ENCODE results near the gene ACAD11.
"Not testable (repeated sequence)": the region's sequence is repeated elsewhere in the genome, so short reads cannot be mapped to it uniquely, and the experiment has no call there.

The ACAD11 gene

DNA sequence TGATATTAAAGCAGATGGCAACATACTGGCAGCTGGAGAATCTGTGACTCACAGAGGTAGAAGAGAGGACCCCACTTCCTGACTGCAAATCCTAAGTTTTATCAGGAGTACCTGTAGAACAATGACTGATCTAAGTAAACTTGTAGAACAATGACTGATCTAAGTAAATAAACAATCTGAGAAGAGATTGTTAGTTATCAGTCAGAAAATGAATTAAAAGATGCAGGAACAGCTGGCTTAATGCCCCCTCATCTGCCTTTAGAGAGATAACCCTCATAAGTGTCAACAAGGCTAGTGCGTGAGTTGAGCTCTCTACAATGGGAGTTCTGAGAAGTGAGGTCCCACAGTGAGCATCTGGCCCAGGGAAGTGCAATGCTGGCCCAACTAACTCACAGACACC is 14.6 kb downstream of the ACAD11 start:
- no peak for DNase-seq (ENCODE audit: low read depth)

DNA sequence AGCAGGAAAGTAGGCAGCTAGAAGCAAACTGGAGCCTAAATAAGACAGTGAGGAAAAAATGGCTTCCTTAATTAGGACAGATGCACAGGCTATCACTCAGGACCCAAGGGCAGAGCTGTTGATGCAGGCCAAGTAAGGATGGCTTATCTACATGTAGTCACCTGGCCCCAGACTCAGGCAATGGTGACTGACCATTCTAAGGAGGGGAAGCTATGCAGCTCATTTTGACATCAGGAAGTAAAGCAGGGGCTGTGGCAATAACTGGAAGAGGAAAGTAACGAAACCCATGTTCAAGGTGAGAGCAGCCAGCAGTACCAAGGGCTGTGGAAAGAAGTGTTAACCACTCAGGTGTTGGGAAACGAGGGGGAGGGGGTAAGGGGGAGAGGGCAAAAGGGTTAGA is 16.2 kb downstream of the ACAD11 start:
- DNase-seq (ENCODE audit: low read depth), result no peak

DNA sequence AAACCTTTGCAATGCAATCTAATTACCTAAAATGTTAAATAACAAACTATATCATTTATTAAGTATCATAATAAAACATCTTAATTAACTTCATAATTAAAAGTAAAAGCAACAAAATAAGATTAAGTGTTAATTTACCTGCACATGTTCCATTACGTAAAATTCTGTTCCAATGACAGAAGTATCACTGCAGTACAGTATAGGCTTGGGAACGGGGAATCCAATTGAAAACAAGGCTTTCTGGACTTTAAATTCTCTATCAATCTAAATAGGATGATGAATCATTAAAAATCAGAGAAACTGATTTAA is 17.1 kb downstream of the ACAD11 start:
- DNase-seq (ENCODE audit: low read depth), result no peak

DNA sequence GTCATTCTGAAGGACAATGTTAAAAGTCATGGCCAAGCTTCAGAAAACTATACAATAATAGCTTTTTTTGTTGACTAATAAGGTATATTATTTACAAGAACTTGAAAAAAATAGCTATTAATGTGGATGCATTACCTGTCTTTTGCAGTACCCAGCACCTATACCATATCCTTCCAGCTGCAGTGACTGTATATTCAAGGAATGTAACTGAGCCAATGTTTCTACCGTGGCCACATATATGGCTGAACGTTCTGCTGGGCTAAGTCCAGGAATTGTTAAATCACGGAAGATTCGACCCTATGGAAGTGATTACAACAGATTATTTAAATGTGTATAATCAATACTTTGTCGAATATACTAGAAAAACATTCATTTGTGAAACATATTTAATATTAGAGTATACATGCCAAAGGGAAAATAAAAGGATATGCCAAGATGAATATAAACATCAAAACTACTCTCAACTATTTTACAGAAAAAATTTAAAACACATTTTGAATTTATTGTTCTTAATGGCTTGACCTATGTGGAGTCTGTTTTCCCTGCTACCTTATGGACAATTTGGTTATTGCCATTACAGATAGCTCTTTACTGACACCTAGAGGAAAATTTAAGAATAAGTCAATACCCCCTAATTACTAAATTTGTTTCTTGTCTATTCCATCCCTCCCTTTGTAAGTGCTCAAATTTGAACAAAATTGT is 17.6 kb downstream of the ACAD11 start:
- DNase-seq (ENCODE audit: low read depth), result no peak

DNA sequence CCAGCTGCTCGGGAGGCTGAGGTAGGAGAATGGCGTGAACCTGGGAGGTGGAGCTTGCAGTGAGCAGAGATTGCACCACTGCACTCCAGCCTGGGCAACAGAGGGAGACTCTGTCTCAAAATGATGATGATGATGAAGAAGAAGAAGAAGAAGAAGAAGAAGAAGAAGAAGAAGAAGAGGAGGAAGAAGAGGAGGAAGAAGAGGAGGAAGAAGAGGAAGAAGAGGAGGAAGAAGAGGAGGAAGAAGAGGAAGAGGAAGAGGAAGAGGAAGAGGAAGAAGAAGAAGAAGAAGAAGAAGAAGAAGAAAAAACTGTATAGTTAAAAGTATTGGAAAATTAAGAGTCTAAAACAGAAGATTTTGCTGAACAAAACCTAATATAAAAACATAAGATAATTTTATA is 18.2 kb downstream of the ACAD11 start:
- DNase-seq (ENCODE audit: low read depth), result not testable (repeated sequence)

DNA sequence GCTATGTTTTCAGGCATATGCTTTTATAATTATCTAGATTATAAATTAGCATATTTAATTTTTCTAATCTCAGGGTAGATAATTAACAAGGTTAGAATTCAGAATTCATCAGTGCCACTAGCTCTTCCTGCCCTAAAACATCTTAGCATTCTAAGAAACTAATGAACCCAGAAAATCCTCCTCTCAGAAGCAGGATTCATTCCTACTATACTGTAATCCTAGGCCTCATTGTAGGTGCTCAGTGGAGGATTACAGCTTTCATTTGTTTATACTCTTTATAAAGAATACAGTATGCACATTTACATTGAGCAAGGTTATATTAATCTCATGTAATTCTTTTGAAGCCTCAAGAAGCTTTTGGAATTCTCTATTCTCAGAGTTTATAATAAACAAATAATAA is 20.9 kb downstream of the ACAD11 start:
- DNase-seq (ENCODE audit: low read depth), result no peak

DNA sequence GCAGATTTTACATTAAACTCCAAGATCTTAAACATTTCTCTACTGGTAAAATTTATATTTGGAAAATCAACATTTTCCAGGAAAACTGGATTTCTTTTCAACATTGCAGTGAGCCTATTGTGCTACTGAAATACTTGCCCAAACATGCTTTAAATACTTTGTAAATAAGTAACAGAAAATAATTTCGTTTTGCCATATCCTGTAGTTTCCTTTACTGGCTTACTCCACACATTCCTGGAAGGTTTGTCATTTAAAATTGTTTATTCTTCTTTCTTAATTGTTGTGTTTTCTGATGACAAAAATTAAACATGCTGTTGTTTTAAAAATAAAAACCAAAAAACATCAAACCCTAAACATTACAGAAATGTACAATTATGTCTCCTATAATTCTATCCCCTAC is 22.0 kb downstream of the ACAD11 start:
- DNase-seq (ENCODE audit: low read depth), result no peak

DNA sequence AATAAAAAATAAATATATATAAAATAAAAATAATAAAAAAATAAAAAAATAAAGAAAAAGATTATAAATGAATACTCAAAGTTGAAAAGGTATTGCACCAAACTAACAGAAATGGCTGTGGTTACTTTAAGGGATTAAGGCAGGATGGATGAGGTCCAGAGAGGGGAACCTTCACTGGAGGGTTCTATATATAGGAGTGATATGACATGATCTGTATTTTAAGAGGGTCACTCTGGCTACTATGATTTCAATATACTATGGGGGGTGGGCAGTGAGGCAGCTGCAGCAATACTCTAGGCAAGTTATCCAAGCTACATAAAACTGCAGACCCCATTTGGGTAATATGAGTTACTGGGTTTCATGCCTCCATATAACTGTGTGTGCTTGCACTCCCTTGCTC is 24.6 kb downstream of the ACAD11 start:
- no peak for DNase-seq (ENCODE audit: low read depth)

DNA sequence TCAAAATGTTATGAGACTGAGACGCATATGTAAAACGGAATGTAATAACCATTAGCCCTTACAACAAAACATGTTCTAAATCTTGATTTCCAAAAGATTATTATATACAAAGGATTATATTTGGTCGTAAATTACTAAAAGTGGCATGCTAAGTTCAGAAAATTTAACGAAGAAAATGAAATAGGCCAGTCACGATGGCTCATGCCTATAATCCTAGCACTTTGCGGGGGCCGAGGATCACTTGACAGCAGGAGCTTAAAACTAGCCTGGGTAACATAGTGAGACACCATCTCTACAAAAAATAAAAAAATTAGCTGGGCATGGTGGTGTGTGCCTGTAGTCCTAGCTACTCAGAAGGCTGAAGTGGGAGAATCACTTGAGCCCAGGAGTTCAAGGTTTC is 29.0 kb downstream of the ACAD11 start:
- no peak for DNase-seq (ENCODE audit: low read depth)

DNA sequence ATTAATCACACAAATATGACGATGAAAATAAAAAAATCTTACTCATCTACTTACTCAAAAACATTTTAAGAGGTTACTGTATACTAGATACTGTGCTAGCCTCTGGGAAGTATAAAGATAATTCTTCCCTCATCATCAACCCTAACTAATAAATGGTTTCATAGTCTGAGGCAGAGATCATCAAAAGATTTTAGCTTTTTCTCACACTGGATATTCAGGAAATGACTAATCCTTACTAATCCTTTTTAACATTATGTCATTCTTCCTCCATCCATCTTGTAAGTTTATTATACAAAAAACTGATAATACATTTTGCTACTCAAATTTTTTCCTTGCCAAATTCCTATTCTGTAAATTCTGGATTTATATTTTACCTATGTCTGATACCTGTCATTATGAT is 29.7 kb downstream of the ACAD11 start:
- DNase-seq (ENCODE audit: low read depth), result no peak

DNA sequence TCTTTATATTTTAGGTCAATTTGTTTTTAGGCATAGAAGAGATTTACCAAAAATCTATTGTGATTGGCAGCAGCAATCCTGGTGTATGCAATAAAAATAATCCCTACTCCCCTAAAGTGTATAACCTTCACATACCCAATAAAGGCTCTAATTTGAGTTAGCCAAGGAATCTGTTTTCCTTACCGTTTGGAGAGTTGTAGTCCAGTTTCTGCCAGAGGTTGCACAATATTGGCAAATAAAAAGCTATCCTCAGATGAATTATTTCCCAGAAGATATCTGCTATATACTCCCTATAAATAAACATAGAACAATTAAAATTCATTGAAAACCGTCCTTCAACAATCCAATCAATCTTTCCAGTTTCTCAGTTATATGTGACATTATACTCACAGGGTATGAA is 31.5 kb downstream of the ACAD11 start:
- no peak for DNase-seq (ENCODE audit: low read depth)

DNA sequence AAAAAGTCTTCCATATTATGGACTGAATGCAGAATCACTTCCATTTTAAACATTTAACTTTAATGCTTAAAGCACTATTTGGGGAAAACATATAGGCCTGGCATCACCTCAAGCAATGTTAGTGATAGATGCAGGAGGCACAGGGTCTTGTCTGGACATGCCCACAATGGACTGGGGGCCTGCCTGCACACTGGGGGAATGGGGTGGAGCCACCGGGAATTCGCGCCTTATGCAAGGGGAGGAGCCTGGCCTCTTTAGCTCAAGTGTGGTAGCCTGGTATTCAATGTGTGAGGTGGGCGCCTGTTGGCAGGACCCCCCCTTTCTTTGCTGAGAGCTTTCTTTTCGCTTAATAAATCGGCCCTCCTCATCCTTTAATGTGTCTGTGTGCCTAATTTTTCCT is 32.7 kb downstream of the ACAD11 start:
- DNase-seq (ENCODE audit: low read depth), result no peak

DNA sequence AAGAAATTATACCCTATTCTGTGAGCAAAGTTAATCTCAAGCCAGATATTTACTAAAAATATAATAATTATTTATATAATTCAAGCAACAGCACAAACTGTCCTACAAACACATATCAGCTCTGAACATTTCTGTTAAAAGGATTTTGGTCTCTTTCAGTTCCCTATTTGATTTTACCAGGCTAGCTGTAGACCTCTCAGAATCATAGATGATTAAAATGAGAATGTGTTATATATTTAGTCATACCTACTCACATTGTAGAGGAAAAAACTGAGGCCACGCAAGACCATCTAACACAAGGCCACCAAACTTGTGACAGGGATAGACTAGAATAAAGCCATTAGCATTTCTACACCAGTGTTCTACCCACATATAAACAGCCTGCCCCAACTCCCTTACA is 34.0 kb downstream of the ACAD11 start:
- no peak for DNase-seq (ENCODE audit: low read depth)

DNA sequence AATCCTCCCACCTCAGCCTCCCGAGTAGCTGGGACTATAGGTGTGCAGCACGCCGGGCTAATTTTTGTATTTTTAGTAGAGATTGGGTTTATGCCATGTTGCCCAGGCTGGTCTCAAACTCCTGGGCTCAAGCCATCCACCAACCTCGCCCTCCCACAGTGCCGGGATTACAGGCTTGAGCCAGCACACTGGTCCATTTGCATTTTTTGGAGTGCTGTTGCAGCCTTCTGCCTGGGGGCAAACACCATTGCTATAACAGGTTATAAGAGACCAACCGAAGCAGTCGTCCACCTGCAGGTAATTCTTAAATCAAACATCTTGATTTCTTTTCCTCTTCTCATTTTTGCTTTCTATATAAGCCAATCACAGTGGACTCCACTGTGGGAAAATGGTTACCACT is 34.8 kb downstream of the ACAD11 start:
- no peak for DNase-seq (ENCODE audit: low read depth)

DNA sequence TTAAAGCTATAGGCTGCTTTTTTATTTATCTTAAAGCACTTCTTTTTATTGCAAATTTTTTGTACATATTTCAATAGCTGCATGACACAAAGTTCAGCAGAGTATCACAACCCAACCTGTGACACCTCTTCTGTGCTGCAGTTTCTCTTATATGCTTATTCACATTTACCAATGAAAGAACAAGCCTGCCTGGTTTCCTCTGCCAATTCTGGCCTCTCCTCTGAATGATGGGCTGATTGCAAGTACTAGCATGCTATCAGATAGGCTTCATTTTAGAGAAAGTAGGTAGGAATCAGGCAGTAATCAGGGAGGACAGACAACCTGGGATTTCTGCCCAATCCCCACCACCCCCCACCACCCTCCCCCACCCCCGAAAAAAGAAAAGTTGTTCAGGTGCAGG is 36.0 kb downstream of the ACAD11 start:
- DNase-seq (ENCODE audit: low read depth), result no peak

DNA sequence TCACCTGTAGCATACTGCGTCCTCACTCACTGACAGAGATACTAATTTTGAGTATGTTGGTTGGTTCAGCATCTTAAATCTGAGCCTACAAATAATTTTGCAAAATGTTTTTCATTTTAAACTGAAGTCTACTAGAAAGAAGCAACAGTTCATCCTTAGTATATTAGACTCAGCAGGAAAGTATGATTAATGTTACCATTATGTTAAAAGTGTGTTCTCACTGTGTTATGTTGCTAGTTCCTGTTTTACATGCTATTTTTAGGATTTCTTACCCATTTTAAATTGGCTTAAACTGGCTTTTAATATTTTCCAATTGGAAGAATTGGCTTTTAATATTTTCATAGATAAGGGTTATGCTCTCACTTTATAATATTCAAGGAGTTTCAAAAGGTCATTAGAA is 36.8 kb downstream of the ACAD11 start:
- DNase-seq (ENCODE audit: low read depth), result no peak

DNA sequence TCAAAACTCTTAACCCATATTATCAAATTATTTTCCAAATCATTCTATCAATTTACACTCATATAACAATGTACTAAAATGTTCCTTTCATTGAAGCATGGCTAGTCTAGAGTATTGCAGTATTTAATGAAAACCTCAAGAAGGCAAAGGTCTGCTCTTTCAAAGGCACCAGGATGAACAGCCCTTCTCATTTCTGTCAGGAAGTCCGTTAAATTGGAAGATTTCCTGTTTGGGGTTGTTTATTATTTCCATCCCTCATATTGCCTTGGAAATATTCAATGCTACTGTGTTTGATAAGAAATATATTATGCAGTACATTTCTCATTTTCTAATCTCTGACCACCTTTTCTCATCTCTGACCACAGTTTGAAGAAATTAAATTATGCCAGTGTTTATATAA is 37.5 kb downstream of the ACAD11 start:
- DNase-seq (ENCODE audit: low read depth), result no peak

DNA sequence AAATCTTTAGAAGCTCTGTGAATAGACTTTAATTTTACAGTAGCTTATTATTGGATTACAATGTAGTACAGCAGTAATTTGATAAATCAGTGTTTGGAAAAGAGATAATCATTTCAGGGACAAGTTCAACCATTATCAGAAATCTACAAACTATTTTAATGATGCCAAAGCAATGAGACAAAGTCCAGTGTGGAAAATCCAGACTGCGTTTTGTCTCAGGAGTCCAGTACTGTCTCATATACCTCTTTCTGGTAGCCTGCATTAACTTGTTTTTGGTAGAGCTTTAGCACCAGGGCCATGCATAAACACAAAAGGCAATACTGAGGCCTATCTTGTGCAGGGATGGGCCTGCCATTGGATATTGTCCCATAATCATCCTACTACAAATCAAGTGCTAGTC is 42.8 kb downstream of the ACAD11 start:
- no peak for DNase-seq (ENCODE audit: low read depth)

DNA sequence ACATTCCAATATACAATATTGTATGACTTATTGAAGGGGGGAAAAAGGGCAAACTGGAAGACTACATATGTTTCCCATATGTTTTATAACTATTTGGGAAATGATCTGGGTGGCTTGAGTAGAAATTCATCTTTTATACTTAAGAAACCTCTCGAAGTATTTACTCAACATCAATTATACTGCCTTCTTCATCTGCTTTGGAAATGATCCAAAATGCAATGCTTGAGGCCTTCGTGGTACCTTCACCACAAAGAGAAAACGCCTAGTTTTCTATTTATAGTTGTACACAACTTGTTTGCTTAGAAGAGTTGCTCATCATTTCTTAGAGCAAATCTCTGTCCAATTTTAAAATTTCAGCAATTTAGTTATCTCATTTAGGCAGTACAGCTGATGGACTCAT is 43.7 kb downstream of the ACAD11 start:
- DNase-seq (ENCODE audit: low read depth), result no peak

DNA sequence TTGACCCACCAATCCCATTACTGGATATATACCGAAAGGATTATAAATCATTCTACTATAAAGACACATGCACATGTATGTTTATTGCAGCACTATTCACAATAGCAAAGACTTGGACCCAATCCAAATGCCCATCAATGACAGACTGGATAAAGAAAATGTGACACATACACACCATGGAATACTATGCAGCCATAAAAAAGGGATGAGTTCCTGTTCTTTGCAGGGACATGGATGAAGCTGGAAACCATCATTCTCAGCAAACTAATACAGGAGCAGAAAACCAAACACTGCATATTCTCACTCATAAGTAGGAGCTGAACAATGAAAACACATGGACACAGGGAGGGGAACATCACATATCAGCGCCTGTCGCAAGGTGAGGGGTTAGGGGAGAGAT is 44.3 kb downstream of the ACAD11 start:
- not testable (repeated sequence) for DNase-seq (ENCODE audit: low read depth)

DNA sequence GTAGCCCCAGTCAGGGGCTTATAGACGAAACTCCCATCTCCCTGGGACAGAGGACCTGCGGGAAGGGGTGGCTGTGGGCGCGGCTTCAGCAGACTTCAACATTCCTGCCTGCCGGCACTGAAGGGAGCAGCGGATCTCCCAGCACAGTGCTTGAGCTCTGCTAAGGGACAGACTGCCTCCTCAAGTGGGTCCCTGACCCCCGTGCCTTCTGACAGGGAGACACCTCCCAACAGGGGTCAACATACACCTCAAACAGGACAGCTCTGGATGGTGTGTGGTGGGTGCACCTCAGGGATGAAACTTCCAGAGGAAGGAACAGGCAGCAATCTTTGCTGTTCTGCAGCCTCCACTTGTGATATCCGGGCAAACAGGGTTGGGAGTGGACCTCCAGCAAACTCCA is 53.0 kb downstream of the ACAD11 start:
- DNase-seq (ENCODE audit: low read depth), result not testable (repeated sequence)

DNA sequence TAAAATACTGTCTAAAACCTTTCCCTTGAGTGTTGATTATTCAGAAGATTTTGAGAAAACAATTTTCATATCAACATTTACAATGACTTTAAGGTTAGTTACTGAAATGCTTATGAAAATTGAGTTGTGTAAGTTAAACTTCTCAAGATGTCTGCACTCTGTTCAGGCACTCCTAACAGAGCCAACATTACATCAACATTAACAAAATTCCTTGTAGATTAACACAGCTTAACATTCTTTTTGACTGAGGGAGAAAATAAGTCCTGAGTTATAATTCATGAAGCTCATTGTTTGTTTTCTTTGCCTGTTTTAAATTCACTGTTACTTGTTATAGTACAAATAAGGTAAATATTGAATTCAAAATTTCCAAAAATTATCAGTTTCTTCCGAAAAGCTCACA is 53.5 kb downstream of the ACAD11 start:
- DNase-seq (ENCODE audit: low read depth), result no peak

DNA sequence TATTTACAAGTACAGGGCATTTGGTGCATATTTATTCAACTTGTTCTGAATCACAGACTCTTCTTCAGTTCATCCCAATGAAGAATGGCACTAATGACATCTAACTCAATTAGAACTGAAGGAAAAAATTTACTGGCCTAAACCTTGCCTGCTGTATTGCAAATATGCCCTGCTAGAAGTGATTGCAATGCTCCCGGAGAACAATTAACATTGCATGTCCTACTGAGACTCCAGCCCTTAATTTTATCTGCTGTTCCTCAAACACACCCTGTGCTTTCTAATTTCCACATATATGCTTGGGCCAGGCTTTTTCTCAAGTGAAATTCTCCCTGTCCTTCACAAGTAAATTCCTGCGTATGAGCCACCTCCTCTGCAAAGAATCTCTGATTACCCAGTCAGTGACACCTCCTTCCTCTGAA is 54.2 kb downstream of the ACAD11 start:
- DNase-seq (ENCODE audit: low read depth), result no peak

DNA sequence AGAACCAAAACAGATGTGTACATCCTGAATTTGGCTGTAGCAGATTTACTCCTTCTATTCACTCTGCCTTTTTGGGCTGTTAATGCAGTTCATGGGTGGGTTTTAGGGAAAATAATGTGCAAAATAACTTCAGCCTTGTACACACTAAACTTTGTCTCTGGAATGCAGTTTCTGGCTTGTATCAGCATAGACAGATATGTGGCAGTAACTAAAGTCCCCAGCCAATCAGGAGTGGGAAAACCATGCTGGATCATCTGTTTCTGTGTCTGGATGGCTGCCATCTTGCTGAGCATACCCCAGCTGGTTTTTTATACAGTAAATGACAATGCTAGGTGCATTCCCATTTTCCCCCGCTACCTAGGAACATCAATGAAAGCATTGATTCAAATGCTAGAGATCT is 59.0 kb downstream of the ACAD11 start:
- not testable (repeated sequence) for DNase-seq (ENCODE audit: low read depth)

DNA sequence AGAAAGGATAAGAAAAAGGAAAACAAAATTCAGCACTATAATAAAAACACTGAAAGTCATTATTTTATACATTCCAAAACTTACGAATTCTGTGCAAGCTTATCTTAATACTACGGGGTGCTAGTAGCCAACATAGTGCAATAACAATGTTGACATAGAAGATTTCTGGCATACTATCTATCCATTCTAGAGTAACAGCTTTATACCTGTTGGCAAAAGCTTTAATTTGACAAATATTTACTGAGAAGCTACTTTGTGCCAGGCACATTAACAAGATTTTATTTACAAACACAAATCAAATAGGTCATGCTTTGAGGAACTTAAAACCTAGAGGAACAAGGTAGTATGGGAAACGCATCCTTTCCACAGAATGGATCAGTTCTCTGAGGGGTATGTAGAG is 61.4 kb downstream of the ACAD11 start:
- DNase-seq (ENCODE audit: low read depth), result no peak
